HEK293 (cell line): ENCODE measurements around the gene GABBR2.
A peak's percentile ranks its signal among the peaks of the same experiment; 100 is the strongest.

Source experiments
- CTCF ChIA-PET: fragments of 350-600 bp; formaldehyde crosslinking; extraction: SDS; loops from one replicate; lab custom pipeline; 2021; ENCODE audit warnings: antibody characterized with exemption; lab: Yijun Ruan, JAX
- POLR2A ChIA-PET: fragments of 300-600 bp; formaldehyde crosslinking; extraction: SDS; loops from one replicate; lab custom pipeline; 2020; ENCODE audit warnings: antibody characterized with exemption, inconsistent platforms; lab: Yijun Ruan, JAX
- H3K27ac ChIP-seq: fragments of 200-500 bp; sonication (Bioruptor generic); 2 replicates; pipeline ENCODE4 v1.5.1; 2014; ENCODE audit warnings: low read depth, low read length, control low read depth, inconsistent platforms; ENCODE audit errors: extremely low read depth
- H3K36me3 ChIP-seq, 2 experiments: fragments of 200-500 bp in 1 of 2; sonication (Bioruptor generic) in 1 of 2; 1 replicate in 1 of 2; 2 replicates in 1 of 2; pipeline ENCODE4 v1.5.1; 2014 to 2017; ENCODE audit warnings: inconsistent platforms in 2 of 2, low read length in 2 of 2; ENCODE audit not compliant: control insufficient read depth in 2 of 2, insufficient read depth in 1 of 2
- H3K4me1 ChIP-seq: fragments of 200-500 bp; sonication (Bioruptor generic); 2 replicates; pipeline ENCODE4 v1.5.1; 2014; ENCODE audit warnings: mild to moderate bottlenecking, low read length, inconsistent platforms; ENCODE audit not compliant: control insufficient read depth, insufficient read depth
- H3K4me3 ChIP-seq: 2 replicates; pipeline ENCODE4 v1.5.1; 2011; ENCODE audit warnings: low read depth, mild to moderate bottlenecking, control low read depth, low read length, moderate library complexity
- H3K9me3 ChIP-seq: fragments of 200-500 bp; sonication (Bioruptor generic); 2 replicates; pipeline ENCODE4 v1.5.1; 2014; ENCODE audit warnings: low read depth, low read length, inconsistent platforms; ENCODE audit not compliant: control insufficient read depth, insufficient read depth
- RBAK ChIP-seq: fragments of 450-650 bp; formaldehyde crosslinking; IDR thresholded peaks from 2 replicates; pipeline ENCODE4 v1.5.1; 2016; ENCODE audit warnings: missing biosample characterization, missing genetic modification characterization
- SCRT2 ChIP-seq: fragments of 450-650 bp; formaldehyde crosslinking; IDR thresholded peaks from 2 replicates; pipeline ENCODE4 v1.5.1; 2016; ENCODE audit warnings: missing biosample characterization, missing genetic modification characterization
- SETDB1 ChIP-seq: IDR thresholded peaks from one replicate; pipeline ENCODE4 v1.6.1; 2017; ENCODE audit warnings: mild to moderate bottlenecking, low read length, moderate library complexity, mixed read lengths; ENCODE audit not compliant: insufficient read length
- TCF7L2 ChIP-seq: IDR thresholded peaks from 2 replicates; pipeline ENCODE4 v1.6.1; 2011; ENCODE audit warnings: low read depth, mild to moderate bottlenecking, inconsistent platforms, low read length, moderate library complexity, borderline replicate concordance
- ZFP41 ChIP-seq: fragments of 450-650 bp; formaldehyde crosslinking; IDR thresholded peaks from 2 replicates; pipeline ENCODE4 v1.5.1; 2016; ENCODE audit warnings: missing biosample characterization, missing genetic modification characterization, borderline replicate concordance
- ZIC2 ChIP-seq: fragments of 450-650 bp; formaldehyde crosslinking; IDR thresholded peaks from 2 replicates; pipeline ENCODE4 v1.5.1; 2016; ENCODE audit warnings: missing biosample characterization, missing genetic modification characterization
- ZNF133 ChIP-seq: fragments of 450-650 bp; formaldehyde crosslinking; IDR thresholded peaks from 2 replicates; pipeline ENCODE4 v1.5.1; 2016; ENCODE audit warnings: missing biosample characterization, missing genetic modification characterization
- ZNF138 ChIP-seq: fragments of 450-650 bp; formaldehyde crosslinking; IDR thresholded peaks from 2 replicates; pipeline ENCODE4 v1.5.1; 2016; ENCODE audit warnings: missing biosample characterization, missing genetic modification characterization, borderline replicate concordance
- ZNF155 ChIP-seq: fragments of 450-650 bp; formaldehyde crosslinking; IDR thresholded peaks from 2 replicates; pipeline ENCODE4 v1.5.1; 2016; ENCODE audit warnings: missing biosample characterization, missing genetic modification characterization
- ZNF157 ChIP-seq: fragments of 450-650 bp; formaldehyde crosslinking; IDR thresholded peaks from 2 replicates; pipeline ENCODE4 v1.5.1; 2016; ENCODE audit warnings: missing biosample characterization, missing genetic modification characterization
- ZNF202 ChIP-seq: fragments of 450-650 bp; formaldehyde crosslinking; IDR thresholded peaks from 2 replicates; pipeline ENCODE4 v1.5.1; 2016; ENCODE audit warnings: missing biosample characterization, missing genetic modification characterization, borderline replicate concordance
- ZNF391 ChIP-seq: fragments of 450-650 bp; formaldehyde crosslinking; IDR thresholded peaks from 2 replicates; pipeline ENCODE4 v1.5.1; 2016; ENCODE audit warnings: low read depth, missing biosample characterization, missing genetic modification characterization, borderline replicate concordance
- ZNF416 ChIP-seq: fragments of 450-650 bp; formaldehyde crosslinking; IDR thresholded peaks from 2 replicates; pipeline ENCODE4 v1.5.1; 2016; ENCODE audit warnings: missing biosample characterization, missing genetic modification characterization
- ZNF426 ChIP-seq: fragments of 450-650 bp; formaldehyde crosslinking; IDR thresholded peaks from 2 replicates; pipeline ENCODE4 v1.5.1; 2017; ENCODE audit warnings: missing biosample characterization, missing genetic modification characterization, mild to moderate bottlenecking, inconsistent platforms, moderate library complexity
- ZNF600 ChIP-seq: fragments of 450-650 bp; formaldehyde crosslinking; IDR thresholded peaks from 2 replicates; pipeline ENCODE4 v1.5.1; 2016; ENCODE audit warnings: missing biosample characterization, missing genetic modification characterization
- ZNF623 ChIP-seq: fragments of 450-650 bp; formaldehyde crosslinking; IDR thresholded peaks from 2 replicates; pipeline ENCODE4 v1.5.1; 2016; ENCODE audit warnings: missing biosample characterization, missing genetic modification characterization
- TF ChIP-seq, protein P1 (sequence below): fragments of 450-650 bp; formaldehyde crosslinking; IDR thresholded peaks from 2 replicates; pipeline ENCODE4 v1.5.1; 2016; ENCODE audit warnings: missing biosample characterization, missing genetic modification characterization
- TF ChIP-seq, protein P2 (sequence below): fragments of 450-650 bp; formaldehyde crosslinking; IDR thresholded peaks from 2 replicates; pipeline ENCODE4 v1.5.1; 2016; ENCODE audit warnings: missing biosample characterization, missing genetic modification characterization
- TF ChIP-seq, protein P3 (sequence below): fragments of 450-650 bp; formaldehyde crosslinking; IDR thresholded peaks from 2 replicates; pipeline ENCODE4 v1.5.1; 2017; ENCODE audit warnings: missing biosample characterization, missing genetic modification characterization
- TF ChIP-seq, protein P4 (sequence below): fragments of 450-650 bp; formaldehyde crosslinking; IDR thresholded peaks from 2 replicates; pipeline ENCODE4 v1.5.1; 2016; ENCODE audit warnings: missing biosample characterization, missing genetic modification characterization
- TF ChIP-seq, protein P5 (sequence below): fragments of 450-650 bp; formaldehyde crosslinking; IDR thresholded peaks from 2 replicates; pipeline ENCODE4 v1.5.1; 2017; ENCODE audit warnings: missing biosample characterization, missing genetic modification characterization
- TF ChIP-seq, protein P6 (sequence below): IDR thresholded peaks from 2 replicates; pipeline ENCODE4 v1.6.1; 2011; ENCODE audit warnings: mild to moderate bottlenecking, low read depth, low read length, borderline replicate concordance

The GABBR2 gene

DNA sequence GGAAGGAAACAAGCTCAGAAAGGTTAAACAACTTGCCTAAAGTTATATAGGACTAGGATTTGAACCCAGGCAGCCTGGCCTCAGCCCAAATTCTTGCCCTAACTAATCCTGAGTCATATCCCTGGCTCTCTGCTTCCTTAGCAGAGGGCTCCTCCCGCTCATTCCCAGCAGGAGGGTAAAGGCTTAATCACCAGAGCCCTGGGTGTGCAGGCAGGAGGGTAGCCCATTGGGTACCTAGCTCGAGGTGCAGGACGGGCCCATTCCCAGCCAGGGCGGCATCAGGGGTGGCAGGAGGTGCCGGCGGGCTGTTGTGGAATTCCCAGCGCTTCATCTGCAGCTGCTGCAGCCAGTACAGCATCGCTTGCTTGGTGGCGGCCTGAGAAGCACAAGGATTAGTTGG, 457.2 kb downstream of the GABBR2 start:
- TF ChIP-seq ZNF426 (tag by site-specific recombination), result no peak
- TF ChIP-seq ZNF600 (tag by site-specific recombination), result peak; percentile 56; the same call in 1 of the 2 replicates
- TF ChIP-seq ZIC2 (tag by site-specific recombination), result peak; percentile 38; the same call in 1 of the 2 replicates
- H3K9me3 ChIP-seq, result no peaks in the 10 kb centered on the region
- H3K4me3 ChIP-seq, result no peak overlapping the region
- H3K36me3 ChIP-seq, result no peaks in the 10 kb centered on the region
- no peaks in the 10 kb centered on the region for H3K4me1 ChIP-seq
- POLR2A ChIA-PET, result no interaction called here
- no peak overlapping the region for H3K27ac ChIP-seq
- CTCF ChIA-PET, result interaction anchor here (0.7 to 1.4 kb wide), 5 partner anchors 12 to 505 kb away, joined by 3 to 7 read pairs (median 3); no protein-coding TSS in a partner anchor

DNA sequence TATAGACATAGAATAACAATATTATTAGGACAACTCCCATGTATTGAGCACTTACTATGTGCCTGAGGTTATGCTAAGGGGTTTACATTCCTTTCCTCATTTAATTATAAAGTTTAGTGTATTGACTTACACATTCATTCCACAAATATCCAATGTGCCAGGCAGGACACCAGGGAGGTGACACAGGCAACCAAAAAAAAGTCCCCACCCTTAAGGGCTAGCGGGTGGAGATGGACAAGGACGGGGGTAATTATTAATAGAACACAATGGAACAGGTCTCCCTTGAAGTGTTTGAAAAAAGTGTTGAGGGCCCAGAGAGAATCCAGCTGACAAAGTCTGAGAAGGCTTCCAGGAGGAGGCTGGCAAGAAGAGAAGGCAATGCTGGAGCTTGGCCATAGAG, 459.0 kb downstream of the GABBR2 start:
- TF ChIP-seq ZNF391 (tag by site-specific recombination) (no peak), RBAK (tag by site-specific recombination) (no peak), ZNF155 (no peak), ZNF133 (tag by site-specific recombination) (no peak), ZNF623 (tag by site-specific recombination) (no peak), ZNF202 (tag by site-specific recombination) (no peak)
- TF ChIP-seq, protein P1, sequence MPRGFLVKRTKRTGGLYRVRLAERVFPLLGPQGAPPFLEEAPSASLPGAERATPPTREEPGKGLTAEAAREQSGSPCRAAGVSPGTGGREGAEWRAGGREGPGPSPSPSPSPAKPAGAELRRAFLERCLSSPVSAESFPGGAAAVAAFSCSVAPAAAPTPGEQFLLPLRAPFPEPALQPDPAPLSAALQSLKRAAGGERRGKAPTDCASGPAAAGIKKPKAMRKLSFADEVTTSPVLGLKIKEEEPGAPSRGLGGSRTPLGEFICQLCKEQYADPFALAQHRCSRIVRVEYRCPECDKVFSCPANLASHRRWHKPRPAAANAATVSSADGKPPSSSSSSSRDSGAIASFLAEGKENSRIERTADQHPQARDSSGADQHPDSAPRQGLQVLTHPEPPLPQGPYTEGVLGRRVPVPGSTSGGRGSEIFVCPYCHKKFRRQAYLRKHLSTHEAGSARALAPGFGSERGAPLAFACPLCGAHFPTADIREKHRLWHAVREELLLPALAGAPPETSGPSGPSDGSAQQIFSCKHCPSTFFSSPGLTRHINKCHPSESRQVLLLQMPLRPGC (tag by site-specific recombination), result no peak
- TF ChIP-seq, protein P2, sequence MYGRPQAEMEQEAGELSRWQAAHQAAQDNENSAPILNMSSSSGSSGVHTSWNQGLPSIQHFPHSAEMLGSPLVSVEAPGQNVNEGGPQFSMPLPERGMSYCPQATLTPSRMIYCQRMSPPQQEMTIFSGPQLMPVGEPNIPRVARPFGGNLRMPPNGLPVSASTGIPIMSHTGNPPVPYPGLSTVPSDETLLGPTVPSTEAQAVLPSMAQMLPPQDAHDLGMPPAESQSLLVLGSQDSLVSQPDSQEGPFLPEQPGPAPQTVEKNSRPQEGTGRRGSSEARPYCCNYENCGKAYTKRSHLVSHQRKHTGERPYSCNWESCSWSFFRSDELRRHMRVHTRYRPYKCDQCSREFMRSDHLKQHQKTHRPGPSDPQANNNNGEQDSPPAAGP, result no peak
- TF ChIP-seq, protein P3, sequence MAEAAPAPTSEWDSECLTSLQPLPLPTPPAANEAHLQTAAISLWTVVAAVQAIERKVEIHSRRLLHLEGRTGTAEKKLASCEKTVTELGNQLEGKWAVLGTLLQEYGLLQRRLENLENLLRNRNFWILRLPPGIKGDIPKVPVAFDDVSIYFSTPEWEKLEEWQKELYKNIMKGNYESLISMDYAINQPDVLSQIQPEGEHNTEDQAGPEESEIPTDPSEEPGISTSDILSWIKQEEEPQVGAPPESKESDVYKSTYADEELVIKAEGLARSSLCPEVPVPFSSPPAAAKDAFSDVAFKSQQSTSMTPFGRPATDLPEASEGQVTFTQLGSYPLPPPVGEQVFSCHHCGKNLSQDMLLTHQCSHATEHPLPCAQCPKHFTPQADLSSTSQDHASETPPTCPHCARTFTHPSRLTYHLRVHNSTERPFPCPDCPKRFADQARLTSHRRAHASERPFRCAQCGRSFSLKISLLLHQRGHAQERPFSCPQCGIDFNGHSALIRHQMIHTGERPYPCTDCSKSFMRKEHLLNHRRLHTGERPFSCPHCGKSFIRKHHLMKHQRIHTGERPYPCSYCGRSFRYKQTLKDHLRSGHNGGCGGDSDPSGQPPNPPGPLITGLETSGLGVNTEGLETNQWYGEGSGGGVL, result no peak
- Histone ChIP-seq H3K4me1 (no peaks in the 10 kb centered on the region), H3K36me3 (no peaks in the 10 kb centered on the region), H3K4me3 (no peak overlapping the region), H3K27ac (no peak overlapping the region), H3K9me3 (no peaks in the 10 kb centered on the region)
- ChIA-PET CTCF (interaction anchor here (1.4 kb wide), 1 partner anchor 15 kb away, joined by 3 read pairs; no protein-coding TSS in a partner anchor), POLR2A (no interaction called here)

DNA sequence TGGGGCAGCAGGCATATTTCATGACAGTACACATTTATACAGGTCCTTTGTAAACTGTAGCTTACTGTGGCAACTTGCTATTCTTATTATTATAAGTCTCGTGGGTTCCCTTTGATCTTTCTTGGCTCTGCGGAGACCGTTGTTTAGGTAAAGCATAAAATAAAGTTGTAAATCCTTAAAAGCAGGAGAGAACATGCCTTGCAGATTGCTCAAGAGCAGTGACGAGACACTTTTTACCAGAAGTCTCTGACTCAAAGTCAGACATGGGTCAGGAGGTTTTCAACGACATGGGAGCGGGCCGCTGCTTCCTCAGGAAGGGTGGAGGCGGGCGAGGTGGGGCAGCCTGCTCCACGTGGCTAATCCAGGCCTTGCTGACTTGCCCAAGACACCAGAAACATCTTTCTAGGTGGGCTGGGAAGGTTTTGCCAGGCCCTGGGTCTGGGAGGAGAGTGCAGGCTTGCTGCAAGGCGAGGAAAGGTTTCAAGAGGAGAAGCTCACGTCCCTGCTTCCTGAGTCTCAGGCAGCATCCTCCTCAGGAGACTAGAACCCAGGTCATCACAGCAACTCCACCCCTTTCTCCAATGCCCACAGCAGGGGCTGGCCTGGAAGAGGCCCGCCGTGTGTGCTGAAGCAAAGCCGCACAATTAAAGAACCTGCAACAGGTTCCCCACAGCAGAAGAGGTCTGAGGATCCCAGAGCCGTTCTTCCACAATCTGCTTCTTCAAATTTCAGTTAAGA, 459.8 kb downstream of the GABBR2 start:
- H3K9me3 ChIP-seq, result no peaks in the 10 kb centered on the region
- H3K27ac ChIP-seq, result no peak overlapping the region
- POLR2A ChIA-PET, result interaction anchor here (0.9 kb wide), 1 partner anchor 8 kb away, joined by 12 read pairs; no protein-coding TSS in a partner anchor
- H3K4me3 ChIP-seq, result no peak overlapping the region
- CTCF ChIA-PET, result interaction anchor here (1.4 kb wide), 1 partner anchor 14 kb away, joined by 3 read pairs; no protein-coding TSS in a partner anchor
- no peaks in the 10 kb centered on the region for H3K4me1 ChIP-seq
- H3K36me3 ChIP-seq, result no peaks in the 10 kb centered on the region
- TF ChIP-seq ZNF157, result no peak
- TF ChIP-seq SCRT2, result peak; percentile 74
- TF ChIP-seq ZNF202 (tag by site-specific recombination), result no peak
- TF ChIP-seq, protein P4, sequence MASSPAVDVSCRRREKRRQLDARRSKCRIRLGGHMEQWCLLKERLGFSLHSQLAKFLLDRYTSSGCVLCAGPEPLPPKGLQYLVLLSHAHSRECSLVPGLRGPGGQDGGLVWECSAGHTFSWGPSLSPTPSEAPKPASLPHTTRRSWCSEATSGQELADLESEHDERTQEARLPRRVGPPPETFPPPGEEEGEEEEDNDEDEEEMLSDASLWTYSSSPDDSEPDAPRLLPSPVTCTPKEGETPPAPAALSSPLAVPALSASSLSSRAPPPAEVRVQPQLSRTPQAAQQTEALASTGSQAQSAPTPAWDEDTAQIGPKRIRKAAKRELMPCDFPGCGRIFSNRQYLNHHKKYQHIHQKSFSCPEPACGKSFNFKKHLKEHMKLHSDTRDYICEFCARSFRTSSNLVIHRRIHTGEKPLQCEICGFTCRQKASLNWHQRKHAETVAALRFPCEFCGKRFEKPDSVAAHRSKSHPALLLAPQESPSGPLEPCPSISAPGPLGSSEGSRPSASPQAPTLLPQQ (tag by site-specific recombination), result no peak
- TF ChIP-seq ZNF138, result no peak
- peak; percentile 63; the same call in 1 of the 2 replicates for TF ChIP-seq TCF7L2
- TF ChIP-seq SETDB1, result no peak
- no peak for TF ChIP-seq ZNF416 (tag by site-specific recombination)
- no peak for TF ChIP-seq ZFP41
- TF ChIP-seq, protein P5, sequence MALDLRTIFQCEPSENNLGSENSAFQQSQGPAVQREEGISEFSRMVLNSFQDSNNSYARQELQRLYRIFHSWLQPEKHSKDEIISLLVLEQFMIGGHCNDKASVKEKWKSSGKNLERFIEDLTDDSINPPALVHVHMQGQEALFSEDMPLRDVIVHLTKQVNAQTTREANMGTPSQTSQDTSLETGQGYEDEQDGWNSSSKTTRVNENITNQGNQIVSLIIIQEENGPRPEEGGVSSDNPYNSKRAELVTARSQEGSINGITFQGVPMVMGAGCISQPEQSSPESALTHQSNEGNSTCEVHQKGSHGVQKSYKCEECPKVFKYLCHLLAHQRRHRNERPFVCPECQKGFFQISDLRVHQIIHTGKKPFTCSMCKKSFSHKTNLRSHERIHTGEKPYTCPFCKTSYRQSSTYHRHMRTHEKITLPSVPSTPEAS (tag by site-specific recombination), result no peak
- TF ChIP-seq, protein P6, sequence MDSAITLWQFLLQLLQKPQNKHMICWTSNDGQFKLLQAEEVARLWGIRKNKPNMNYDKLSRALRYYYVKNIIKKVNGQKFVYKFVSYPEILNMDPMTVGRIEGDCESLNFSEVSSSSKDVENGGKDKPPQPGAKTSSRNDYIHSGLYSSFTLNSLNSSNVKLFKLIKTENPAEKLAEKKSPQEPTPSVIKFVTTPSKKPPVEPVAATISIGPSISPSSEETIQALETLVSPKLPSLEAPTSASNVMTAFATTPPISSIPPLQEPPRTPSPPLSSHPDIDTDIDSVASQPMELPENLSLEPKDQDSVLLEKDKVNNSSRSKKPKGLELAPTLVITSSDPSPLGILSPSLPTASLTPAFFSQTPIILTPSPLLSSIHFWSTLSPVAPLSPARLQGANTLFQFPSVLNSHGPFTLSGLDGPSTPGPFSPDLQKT, result no peak
